ENCODE data around the gene IREB2.
A peak's percentile ranks its signal among the peaks of the same experiment; 100 is the strongest.

The IREB2 gene

GRCh38 chr15:78437107-78437761, 782 bp upstream of the IREB2 start:
- no peak for DNase-seq

- peak in 1 of 6 experiments; percentile 28 for DNase-seq
These were observed 736 bp downstream of the IREB2 start for GRCh38 chr15:78438619-78439285.

- DNase-seq = no peak
These were observed 2.7 kb downstream of the IREB2 start for GRCh38 chr15:78440375-78441373.

GRCh38 chr15:78444255-78444654, 6.2 kb downstream of the IREB2 start:
- no peak for DNase-seq

- no peak for DNase-seq
These were observed 7.9 kb downstream of the IREB2 start for GRCh38 chr15:78445875-78446274.

- DNase-seq = no peak
These were observed 8.5 kb downstream of the IREB2 start for GRCh38 chr15:78446551-78446950.

GRCh38 chr15:78448441-78449219, 10.6 kb downstream of the IREB2 start:
- DNase-seq = no peak

- no peak for DNase-seq
These were observed 11.4 kb downstream of the IREB2 start for GRCh38 chr15:78449220-78449999.

- DNase-seq = no peak
These were observed 12.4 kb downstream of the IREB2 start for GRCh38 chr15:78450285-78450858.

- no peak for DNase-seq
These were observed 14.5 kb downstream of the IREB2 start for GRCh38 chr15:78452485-78452884.

- no peak for DNase-seq
These were observed 15.4 kb downstream of the IREB2 start for GRCh38 chr15:78453447-78453846.

- DNase-seq = no peak
These were observed 17.0 kb downstream of the IREB2 start for GRCh38 chr15:78454992-78455391.

- DNase-seq = no peak
These were observed 17.7 kb downstream of the IREB2 start for GRCh38 chr15:78455749-78456148.

GRCh38 chr15:78456426-78456825, 18.4 kb downstream of the IREB2 start:
- no peak for DNase-seq

- no peak for DNase-seq
These were observed 19.1 kb downstream of the IREB2 start for GRCh38 chr15:78457101-78457500.

GRCh38 chr15:78460737-78461136, 22.7 kb downstream of the IREB2 start:
- DNase-seq = no peak

GRCh38 chr15:78461171-78461888, 23.3 kb downstream of the IREB2 start:
- peak in 3 of 6 experiments; percentile 28 to 32 (median 31) for DNase-seq

- DNase-seq = no peak
These were observed 31.0 kb downstream of the IREB2 start for GRCh38 chr15:78469031-78469430.

GRCh38 chr15:78477295-78477694, 39.3 kb downstream of the IREB2 start:
- no peak for DNase-seq

- no peak for DNase-seq
These were observed 41.6 kb downstream of the IREB2 start for GRCh38 chr15:78479650-78480049.

- DNase-seq = no peak
These were observed 43.9 kb downstream of the IREB2 start for GRCh38 chr15:78481917-78482316.
